Stimulated activated CD4-positive, alpha-beta T cell treated with anti-CD3 and anti-CD28 coated beads, TNF-alpha, amount 100 ng/mL, for 4 hours (primary cell): ENCODE data around the gene RABAC1.

ENCODE experiments used
- DNase-seq, 3 experiments: peaks; one replicate each; pipeline ENCODE4 v3.0.0-alpha.2; 2020; ENCODE audit warnings: low read depth in 3 of 3

RABAC1 gene

DNA sequence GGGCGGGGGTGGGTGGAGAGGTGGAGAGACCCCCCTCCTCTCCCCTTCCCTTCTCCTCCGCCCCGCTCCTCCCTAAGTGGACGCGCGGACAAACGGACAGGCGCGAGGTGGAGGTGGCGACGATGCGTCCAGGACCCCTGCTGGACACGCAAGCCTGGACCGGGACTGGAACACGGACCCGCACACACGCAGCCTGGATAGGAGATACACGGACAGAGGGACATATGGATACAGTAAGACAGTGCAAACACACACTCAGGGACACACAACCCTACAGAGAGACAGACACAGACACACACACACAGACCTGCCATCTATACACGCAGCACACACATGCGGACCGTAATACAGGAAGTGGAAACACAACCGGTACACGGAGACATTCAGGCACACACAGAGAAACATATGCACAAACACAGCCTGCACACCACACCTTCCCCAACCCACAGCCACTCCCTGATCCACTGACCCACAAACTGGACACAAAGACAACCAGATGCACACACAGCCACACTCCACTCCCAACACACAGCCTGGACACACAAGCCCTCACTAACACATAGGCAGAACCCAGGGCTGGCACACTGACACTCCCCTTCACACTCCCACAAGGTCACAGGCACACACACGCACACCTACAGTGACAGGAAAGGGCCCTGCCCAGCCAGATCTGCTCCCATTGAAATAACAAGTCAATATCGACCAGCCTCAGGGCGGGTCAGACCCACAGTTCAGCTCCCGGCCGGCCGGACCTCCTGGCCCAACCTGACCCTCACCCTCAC is 30.2 kb downstream of the RABAC1 start:
- DNase-seq = no peak

GRCh38 chr19:41928221-41928683 is 30.9 kb downstream of the RABAC1 start, which contains the start of gene ERFL:
TSS of gene ERFL (minus strand) at chr19:41928449. CDS start at chr19:41912919, 15,530 bp downstream.
- no peak for DNase-seq

DNA sequence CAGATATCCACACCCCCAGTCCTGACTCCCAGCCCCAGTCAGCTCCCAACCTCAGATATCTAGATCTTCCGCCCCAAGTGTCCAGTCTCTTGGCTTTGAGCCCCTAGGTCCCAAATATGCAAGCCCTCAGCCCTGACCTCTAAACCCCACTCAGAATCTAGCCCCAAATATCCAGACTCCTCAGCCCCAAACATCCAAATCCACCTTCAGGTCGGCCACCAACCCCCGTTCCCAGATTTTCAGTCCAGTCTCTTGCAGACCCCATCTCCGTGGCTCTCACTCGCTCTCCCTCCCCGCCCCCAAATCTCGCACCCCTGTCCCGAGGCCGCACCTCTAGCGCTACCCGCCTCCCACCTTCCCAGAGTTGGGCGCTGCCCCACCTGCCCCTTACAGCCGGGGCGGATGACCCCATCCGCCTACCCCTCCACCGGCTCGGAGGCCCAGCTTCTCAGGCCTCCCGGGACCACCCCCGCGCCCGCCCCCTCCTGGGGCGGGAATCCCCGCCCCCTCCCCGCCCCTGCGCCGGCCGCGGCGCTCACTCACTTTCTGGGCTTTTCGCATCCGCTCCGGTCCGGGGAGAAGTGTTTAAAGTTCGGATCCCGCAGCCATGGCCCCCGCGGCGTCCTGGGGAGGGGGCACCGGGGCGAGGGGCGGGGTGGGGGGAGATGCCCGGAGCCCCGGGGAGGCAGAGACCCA is 31.5 kb downstream of the RABAC1 start:
- no peak for DNase-seq

GRCh38 chr19:41926763-41927496 is 32.2 kb downstream of the RABAC1 start:
- no peak for DNase-seq

- no peak for DNase-seq
Observed at GRCh38 chr19:41926028-41926762, 32.9 kb downstream of the RABAC1 start.

- DNase-seq = no peak
Observed at GRCh38 chr19:41925208-41926003, 33.7 kb downstream of the RABAC1 start.

DNA sequence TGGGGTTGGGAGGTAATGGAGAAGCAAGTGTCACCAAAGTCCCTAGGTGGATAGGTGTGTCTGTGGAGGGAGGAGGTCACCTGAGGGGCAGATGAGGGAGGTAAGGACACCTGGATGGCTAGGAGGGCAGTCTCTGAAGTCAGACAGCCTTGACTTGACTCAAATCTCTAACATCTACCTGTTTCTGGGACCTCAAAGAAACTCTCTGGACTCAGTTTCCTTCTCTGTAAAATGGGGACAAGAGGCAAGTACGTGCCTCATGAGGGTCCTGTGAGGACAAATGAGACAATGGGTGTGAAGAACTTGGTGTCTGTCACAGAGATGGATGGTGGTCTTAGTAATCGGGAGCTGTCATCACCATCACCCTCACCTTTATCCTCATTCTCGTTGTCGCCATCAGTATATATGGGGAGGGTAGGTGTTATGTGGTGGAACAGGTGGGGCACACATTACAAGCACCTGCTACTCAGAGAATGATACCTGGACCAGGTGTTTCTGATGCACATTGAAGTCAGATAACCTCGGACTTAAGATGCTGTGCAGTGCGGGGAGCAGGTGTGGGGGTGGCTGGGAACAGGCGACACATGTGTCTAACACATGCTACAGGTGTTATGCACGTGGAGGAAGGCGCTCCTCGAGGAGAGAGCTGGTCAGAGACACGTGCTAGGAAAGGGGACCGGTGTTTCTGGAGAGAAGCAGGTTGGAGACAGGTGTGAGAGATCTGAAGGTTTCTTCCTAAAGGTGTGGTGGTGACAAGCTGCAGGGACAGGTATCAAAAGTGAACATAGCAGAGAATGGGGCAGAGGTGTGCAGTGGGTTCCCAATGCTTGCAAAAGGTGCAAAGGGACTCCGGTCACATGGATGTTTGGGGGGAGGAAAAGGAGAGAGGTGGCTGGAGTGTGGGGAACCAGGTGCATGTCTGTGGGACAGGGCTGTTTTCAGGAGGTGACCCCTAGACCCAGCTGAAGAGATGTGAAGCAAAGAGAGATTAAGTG is 34.7 kb downstream of the RABAC1 start:
- no peak for DNase-seq

GRCh38 chr19:41923045-41923788 is 35.9 kb downstream of the RABAC1 start:
- DNase-seq = no peak

DNA sequence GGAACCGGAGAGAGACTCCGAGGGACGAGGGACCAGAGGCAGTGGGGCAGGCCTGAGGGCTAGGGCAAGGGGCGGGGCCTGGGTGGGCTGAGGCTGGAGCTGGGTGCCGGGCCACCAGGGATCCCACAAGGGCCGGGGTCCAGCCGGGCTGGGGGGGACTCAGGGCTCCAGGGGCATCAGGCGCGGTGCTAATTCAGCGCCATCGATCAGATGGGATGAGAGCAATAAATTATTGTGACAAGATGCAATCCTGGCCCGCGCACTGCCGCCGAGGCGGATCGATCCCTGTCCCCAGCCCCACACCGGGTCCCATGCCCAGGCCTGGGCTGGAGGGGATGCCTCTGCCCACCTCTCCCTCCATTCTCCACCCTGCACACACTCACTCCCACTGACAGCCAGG is 36.5 kb downstream of the RABAC1 start:
- DNase-seq = no peak

DNA sequence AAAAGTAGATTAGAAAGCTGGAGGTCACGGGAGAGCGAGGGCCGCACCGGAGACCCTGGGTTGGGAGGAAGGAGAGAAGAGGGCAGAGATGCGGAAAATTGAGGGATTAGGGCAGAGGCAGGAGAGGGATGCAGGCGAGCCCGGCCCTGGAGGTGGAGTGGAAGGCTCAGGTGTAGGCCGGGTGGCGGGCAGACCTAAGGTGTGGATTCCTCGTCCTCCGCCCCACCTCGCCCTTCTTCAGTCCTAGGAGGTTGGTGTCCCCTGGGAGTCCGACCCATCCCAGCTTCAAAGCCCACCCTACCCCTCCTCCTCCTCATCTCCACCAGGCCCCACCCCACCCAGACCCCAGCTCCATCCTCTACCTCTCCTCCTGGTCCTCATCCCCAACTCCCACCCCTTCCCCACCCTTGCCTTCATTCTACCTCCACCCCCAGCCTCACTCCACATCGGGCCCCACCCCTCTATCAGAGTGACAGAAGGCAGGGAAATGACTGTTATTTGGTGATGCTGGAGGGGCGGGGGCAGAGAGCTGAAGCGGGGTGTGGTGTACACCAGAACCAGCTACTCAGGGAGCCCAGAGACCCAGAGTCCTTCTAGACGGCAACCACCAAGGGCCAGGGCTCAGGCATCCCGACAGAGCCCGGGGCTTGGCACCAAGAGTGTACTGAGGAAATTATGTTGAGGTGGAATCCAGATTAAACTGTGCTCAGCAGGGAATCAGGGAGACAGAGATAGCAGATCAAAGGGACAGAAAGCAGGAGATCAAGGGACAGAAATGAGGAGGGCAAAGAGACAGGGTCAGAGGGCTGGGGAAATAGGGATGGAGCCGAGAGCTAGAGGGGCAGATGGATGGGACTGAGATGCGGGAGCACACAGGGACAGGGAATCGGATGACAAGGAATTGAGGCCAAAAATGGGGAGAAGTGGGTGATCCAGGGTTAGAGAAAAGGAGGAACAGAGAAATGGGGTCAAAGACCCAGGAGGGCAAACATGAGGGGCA is 37.2 kb downstream of the RABAC1 start:
- DNase-seq = no peak

DNA sequence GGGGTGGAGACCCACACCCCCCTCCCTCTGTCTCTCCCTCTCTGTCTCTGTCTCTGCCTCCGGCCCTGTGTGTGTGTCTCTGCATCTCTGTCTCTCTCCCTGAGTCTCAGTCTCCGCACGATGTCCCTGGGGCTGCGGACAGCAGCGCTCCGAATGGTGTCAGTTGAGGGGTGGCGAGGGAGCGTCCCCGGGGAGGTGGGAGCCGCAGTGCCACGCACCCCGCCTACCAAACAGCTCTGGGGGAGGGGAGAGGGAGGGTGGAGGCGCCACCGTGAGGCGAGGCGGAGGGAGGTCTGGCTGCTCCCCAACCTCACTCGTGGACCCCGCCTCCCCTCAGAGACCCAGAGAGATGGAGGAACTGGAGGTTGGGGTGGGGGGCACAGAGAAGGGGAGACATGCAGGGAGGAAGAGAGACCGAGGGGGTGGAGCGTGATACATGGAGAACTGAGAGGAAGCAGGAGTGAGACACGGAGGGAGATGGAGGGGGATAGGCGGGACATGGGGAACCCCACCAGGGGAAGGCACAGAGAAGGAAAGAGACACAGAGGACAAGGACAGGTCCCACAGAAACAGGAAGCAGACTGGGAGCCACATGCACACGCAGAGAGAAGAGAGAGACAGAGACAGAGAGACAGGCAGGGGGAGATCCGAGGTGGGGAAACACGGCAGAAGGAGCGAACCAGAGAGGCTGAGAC is 38.1 kb downstream of the RABAC1 start:
- DNase-seq = no peak

DNA sequence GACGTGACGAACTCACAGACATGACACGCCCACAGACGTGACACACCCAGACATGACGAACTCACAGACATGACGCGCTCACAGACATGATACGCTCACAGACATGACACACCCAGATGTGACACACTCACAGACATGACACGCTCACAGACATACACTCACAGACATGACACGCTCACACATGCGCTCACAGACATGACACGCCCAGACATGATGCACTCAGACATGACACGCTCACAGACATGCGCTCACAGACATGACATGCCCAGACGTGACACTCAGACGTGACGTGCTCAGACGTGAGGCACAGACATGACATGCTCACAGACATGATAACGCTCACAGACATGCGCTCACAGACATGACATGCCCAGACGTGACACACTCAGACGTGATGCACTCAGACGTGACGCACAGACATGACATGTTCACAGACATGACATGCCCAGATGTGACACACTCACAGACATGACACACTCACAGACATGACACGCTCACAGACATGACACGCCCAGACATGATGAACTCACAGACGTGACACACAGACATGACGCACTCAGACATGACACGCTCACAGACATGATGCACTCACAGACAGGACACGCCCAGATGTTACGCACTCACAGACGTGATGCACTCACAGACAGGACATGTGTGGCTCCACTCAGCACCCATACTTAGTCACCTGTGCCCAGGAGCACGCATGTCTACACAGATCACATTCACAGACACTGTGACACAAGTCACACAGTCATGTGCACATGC is 39.0 kb downstream of the RABAC1 start:
- DNase-seq = no peak

GRCh38 chr19:41918653-41919244 is 40.4 kb downstream of the RABAC1 start:
- no peak for DNase-seq

DNA sequence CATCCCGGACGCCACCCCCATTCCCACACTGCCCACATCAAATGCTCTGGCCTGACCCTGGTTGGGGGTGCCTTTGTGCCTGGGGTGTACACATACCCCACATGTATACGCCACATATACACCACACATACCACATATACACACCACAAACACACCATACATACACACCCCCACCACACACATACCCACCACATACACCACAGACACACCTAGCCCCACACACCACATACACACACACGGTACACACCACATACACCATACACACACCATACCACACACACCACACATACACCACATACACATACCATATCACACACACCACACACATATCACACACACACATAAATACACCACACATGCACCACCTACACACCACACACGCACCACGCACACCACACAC is 41.0 kb downstream of the RABAC1 start:
- DNase-seq = no peak

GRCh38 chr19:41917676-41918075 is 41.4 kb downstream of the RABAC1 start:
- DNase-seq = no peak
